ENCODE data around the gene IGHMBP2.

- TF ChIP-seq CTCF (IDR thresholded peaks at IDR 0.05) (no peak), POLR2AphosphoS5 (IDR thresholded peaks at IDR 0.05) (no peak), POLR2A (IDR thresholded peaks at IDR 0.05) (no peak)
These were observed 11.1 kb downstream of the IGHMBP2 start for GRCh38 chr11:68914761-68915160.
